IMR-90 (cell line): Measurements from ENCODE around the gene IL21.

Source experiments
- CTCF ChIP-seq: conservative IDR thresholded peaks from 2 replicates; pipeline ENCODE4 v1.5.1; 2012; ENCODE audit warnings: mild to moderate bottlenecking, low read depth, low read length, improper control_type of control experiment
- ELK1 ChIP-seq: fragments of 150-350 bp; IDR thresholded peaks from 2 replicates; pipeline ENCODE4 v1.6.1; 2016; ENCODE audit warnings: low read depth, mild to moderate bottlenecking, low read length, moderate library complexity, borderline replicate concordance
- SMC3 ChIP-seq: fragments of 150-350 bp; IDR thresholded peaks from 2 replicates; pipeline ENCODE4 v1.6.1; 2016; ENCODE audit warnings: low read depth, mild to moderate bottlenecking, antibody characterized with exemption, low read length, moderate library complexity

- peak; percentile 65 for TF ChIP-seq CTCF
- TF ChIP-seq ELK1 = no peak
- peak; percentile 44 for TF ChIP-seq SMC3
Observed at GRCh38 chr4:122652379-122652778, 31.5 kb upstream of the IL21 start.
